GM23248 (cell line): ENCODE data around the gene KIF5B.

Experiments
- EZH2 ChIP-seq: fragments of 200-600 bp; sonication (generic); IDR thresholded peaks from 2 replicates; pipeline ENCODE4 v1.6.1; 2018; ENCODE audit warnings: antibody characterized with exemption, mild to moderate bottlenecking; ENCODE audit not compliant: insufficient read depth, poor library complexity, severe bottlenecking
- EZH2phosphoT487 ChIP-seq: fragments of 200-600 bp; sonication (generic); IDR thresholded peaks from 2 replicates; pipeline ENCODE4 v1.6.1; 2018; ENCODE audit warnings: antibody characterized with exemption, moderate library complexity, mild to moderate bottlenecking, low read depth; ENCODE audit not compliant: insufficient read depth

DNA sequence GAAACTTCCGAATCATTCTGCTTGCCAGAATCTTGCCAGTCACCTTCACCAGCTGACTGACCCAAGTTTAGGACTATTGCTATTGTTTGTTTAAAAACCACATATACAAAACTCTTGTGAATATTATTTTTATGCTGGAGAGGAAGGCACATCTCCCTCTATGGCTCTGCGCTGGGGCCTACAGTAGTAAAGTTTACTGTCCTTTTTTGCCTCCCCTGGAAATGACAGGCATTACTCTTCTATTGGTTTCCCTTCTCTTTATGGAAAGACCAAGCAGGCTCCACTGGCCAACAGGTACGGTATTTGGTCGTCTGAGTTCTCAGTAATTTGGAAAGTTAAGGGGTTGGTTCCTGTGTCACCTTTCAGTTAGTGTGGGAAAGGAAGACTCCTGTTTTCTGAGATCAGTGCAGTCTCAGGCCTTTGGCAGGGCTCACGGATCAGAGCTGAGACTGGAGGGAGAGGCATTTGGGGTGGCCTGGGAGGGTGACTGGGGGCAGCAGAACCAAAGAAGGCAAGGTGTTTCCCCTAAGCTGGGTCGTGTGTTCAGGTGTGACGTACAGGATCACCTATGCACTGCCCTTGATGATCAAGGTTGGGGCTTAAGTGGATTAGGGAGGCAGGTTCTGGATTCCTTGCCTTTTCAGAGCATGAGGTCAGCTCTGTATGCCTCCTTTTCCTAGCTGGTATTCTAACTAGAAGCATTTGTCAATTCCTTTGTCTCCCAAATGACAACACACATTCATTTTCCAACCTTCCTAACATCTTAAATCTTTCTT, 16.0 kb upstream of the KIF5B start:
- no peak for TF ChIP-seq EZH2
- TF ChIP-seq EZH2phosphoT487 = no peak
